ENCODE data around the gene SPSB2.
"Not testable (repeated sequence)": the region's sequence is repeated elsewhere in the genome, so short reads cannot be mapped to it uniquely, and the experiment has no call there.

SPSB2 gene

GRCh38 chr12:6869049-6870021 lies 3.8 kb downstream of the SPSB2 start:
- peak; percentile 75 for DNase-seq

- no peak for DNase-seq
Observed at GRCh38 chr12:6868211-6869048, 4.7 kb downstream of the SPSB2 start.

- DNase-seq = peak; percentile 90
Observed at GRCh38 chr12:6867413-6868210, 5.5 kb downstream of the SPSB2 start, which contains the start of gene TPI1. TPI1 (plus strand) TSS chr12:6867531; CDS start chr12:6867567, 36 bp downstream.

- DNase-seq = peak; percentile 47
Observed at GRCh38 chr12:6866920-6867412, 6.1 kb downstream of the SPSB2 start.

GRCh38 chr12:6866163-6866919 lies 6.8 kb downstream of the SPSB2 start:
- DNase-seq = no peak

- not testable (repeated sequence) for DNase-seq
Observed at GRCh38 chr12:6865307-6865706, 7.8 kb downstream of the SPSB2 start.

- no peak for DNase-seq
Observed at GRCh38 chr12:6863586-6864321, 9.3 kb downstream of the SPSB2 start.

GRCh38 chr12:6863033-6863432 lies 10.1 kb downstream of the SPSB2 start:
- DNase-seq = no peak

- DNase-seq = no peak
Observed at GRCh38 chr12:6861391-6861790, 11.7 kb downstream of the SPSB2 start.

- DNase-seq = no peak
Observed at GRCh38 chr12:6860942-6861341, 12.2 kb downstream of the SPSB2 start.

GRCh38 chr12:6860116-6860515 lies 13.0 kb downstream of the SPSB2 start:
- no peak for DNase-seq

GRCh38 chr12:6858799-6859198 lies 14.3 kb downstream of the SPSB2 start:
- no peak for DNase-seq

GRCh38 chr12:6855322-6855721 lies 17.8 kb downstream of the SPSB2 start:
- no peak for DNase-seq

- no peak for DNase-seq
Observed at GRCh38 chr12:6854036-6854435, 19.1 kb downstream of the SPSB2 start.

- DNase-seq = no peak
Observed at GRCh38 chr12:6853626-6854025, 19.5 kb downstream of the SPSB2 start.

- DNase-seq = peak; percentile 51
Observed at GRCh38 chr12:6852651-6853354, 20.3 kb downstream of the SPSB2 start.

- peak; percentile 100 for DNase-seq
Observed at GRCh38 chr12:6851921-6852650, 21.0 kb downstream of the SPSB2 start, which contains the start of gene USP5. USP5 (plus strand) TSS chr12:6852150; CDS start chr12:6852180, 30 bp downstream.

GRCh38 chr12:6851153-6851920 lies 21.8 kb downstream of the SPSB2 start, which contains the start of gene CDCA3:
CDCA3 (minus strand) TSS chr12:6851286; CDS start chr12:6850952, 334 bp downstream.
- DNase-seq = peak; percentile 95

- no peak for DNase-seq
Observed at GRCh38 chr12:6850796-6851152, 22.3 kb downstream of the SPSB2 start.
